NCI-H1092 (cell line): Measurements from ENCODE around the gene MARCHF3.

Experiments used
- DNase-seq: peaks from one replicate; lab custom pipeline; 2025; lab: John Stamatoyannopoulos, UW

Gene MARCHF3

GRCh38 chr5:126982926-126983873 lies 47.2 kb downstream of the MARCHF3 start:
- DNase-seq = no peak

DNA sequence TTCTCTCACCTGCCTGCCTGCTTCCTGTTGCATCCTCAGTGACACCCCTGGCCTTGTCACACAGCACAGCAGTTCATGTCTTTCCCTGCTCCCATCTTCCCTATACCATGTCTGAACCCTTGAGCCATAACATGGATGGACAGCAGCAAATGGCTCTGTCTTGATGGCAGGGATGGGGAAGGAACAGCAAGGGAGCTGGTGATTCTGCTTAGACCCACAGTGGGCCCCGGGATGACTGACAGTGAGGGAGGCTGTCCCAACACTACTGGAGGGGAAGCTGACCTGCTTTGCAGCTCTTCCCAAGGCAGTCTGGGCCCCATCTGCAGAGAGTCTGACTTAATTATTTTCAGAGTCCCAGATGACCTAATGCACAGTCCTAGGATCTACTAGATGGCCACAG lies 48.2 kb downstream of the MARCHF3 start:
- DNase-seq = no peak

DNA sequence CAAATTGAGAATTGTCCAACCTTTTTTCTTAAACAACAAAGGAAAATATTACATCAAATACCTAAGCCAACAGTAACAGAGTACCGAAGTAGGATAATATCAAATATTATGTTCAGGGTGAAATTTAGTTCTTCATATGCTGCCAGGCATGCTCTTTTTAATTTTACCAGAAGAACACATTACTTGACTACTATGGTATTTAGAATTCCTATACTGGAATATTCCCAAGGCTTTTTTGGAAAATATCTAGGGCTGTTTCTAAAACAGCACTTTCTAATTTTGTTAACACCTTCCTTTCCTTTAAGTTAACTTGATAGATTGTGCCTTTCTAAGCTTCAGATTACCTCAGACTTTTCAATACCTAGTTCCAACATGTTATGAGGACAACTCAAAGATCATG lies 48.7 kb downstream of the MARCHF3 start:
- DNase-seq = no peak

DNA sequence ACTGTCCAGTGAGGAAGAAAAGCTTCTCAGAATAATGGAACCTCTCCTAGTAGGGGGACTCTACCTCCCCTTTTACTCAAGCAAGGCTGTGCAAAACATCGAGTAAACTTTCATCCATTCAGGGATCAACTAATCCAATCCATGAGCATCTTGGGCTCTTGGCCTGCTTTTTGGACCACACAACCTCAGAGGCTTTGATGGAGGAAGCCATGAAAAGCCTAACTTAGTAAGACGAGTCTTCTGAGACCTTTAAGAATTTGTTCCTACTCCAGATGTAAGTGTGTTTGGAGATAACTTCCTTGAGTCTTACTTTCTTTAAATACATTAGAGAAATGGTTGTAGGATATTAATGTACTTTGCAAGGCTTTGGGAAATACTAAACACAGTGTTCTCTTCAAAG lies 49.1 kb downstream of the MARCHF3 start:
- DNase-seq = no peak

GRCh38 chr5:126978258-126978657 lies 52.1 kb downstream of the MARCHF3 start:
- no peak for DNase-seq

DNA sequence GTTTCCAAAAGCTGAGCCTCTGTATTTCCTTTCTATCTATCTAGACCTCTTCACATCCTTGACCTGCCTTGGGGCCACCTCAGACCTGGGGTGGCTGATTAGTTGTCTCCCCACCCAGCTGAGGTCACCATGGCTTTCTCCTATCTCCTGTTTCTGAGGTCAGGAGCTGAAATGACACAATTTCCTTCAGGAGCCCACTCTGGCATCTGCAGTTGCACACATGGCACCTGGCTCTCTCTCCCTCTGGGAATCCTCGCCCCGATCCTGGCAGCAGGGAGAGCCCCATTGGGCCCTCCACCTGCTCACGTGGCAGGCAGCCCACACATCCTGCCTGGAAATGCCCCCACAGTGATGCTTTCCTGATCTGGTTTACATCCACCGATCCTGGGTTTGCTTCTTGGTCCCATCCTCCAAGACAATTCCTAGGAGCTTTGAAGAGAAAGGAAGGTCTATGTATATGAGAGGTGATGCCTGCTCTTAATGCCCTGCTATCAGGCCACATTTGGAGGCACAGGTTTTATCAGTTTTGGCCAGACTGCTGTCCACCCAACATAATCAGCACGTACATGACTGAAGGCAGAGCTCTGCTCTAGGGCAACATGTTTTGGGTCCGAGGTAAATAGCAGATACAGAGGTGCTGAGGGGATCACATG lies 53.7 kb downstream of the MARCHF3 start:
- no peak for DNase-seq

GRCh38 chr5:126975796-126976195 lies 54.6 kb downstream of the MARCHF3 start:
- no peak for DNase-seq

DNA sequence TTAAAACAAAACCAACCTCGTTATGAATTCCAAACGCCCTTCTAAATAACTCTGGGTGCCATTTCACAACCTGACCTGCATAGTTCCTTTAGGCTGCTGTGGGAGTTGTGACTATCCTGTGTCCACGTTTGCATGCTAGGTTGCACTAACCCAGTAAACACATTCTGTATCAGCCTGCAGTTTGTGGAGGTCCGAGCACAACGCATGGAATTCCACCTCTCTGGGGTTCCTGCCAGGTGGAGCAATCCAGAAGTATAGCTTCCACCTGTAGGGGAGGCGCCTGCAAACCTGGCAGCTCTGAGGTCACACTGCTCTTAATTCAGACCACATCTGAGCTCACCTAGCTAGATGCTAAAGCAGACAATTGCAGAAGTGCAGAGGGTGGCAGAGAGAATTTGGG lies 57.2 kb downstream of the MARCHF3 start:
- DNase-seq = no peak

DNA sequence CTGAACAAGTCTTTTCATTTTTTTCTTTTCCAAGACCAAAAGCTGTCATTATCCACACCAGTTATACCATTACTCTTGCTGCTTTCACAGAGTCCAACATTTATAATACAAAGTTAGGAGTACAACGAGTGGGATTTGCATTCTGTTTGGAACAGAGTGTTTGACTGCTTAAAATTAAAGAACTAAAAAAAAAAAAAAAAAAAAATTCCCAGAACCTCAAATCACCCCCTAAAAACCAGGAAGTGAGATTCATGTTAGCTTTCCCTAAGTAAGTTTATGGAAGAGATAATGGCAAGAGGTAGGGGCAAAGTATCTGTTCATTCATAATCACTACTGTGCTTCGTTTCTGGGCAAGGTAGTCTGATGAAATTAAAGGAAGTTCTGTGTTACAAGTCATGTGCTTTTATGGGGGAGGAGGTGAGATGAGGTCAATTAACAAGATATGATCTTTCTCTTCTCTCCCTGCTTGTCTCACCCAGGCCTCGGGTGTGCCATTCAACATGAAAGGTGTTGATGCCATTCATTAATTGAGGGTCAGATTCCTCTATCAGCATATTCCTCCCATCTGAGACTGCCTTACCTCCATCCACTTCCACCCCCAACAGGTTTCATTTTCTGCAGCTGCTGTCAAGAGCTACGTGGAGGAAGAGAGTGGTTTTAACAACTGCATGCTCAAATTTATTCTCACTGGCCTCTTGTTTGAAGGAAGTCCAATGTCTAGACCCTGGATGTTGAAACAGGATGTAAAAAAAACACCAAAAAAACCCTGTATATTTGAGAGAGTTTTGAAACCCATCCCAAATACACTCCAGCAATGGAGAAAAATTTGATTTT lies 58.1 kb downstream of the MARCHF3 start:
- DNase-seq = no peak

GRCh38 chr5:126971455-126972031 lies 58.8 kb downstream of the MARCHF3 start:
- DNase-seq = no peak

- no peak for DNase-seq
Measured at GRCh38 chr5:126970517-126971017, 59.8 kb downstream of the MARCHF3 start.

- no peak for DNase-seq
Measured at GRCh38 chr5:126969548-126969947, 60.8 kb downstream of the MARCHF3 start.

- no peak for DNase-seq
Measured at GRCh38 chr5:126967808-126968466, 62.4 kb downstream of the MARCHF3 start.

GRCh38 chr5:126965487-126965886 lies 64.9 kb downstream of the MARCHF3 start:
- no peak for DNase-seq

- DNase-seq = no peak
Measured at GRCh38 chr5:126965061-126965475, 65.3 kb downstream of the MARCHF3 start.

GRCh38 chr5:126963822-126964375 lies 66.5 kb downstream of the MARCHF3 start:
- DNase-seq = no peak

- DNase-seq = no peak
Measured at GRCh38 chr5:126961702-126962101, 68.7 kb downstream of the MARCHF3 start.

GRCh38 chr5:126961128-126961527 lies 69.2 kb downstream of the MARCHF3 start:
- DNase-seq = no peak

- no peak for DNase-seq
Measured at GRCh38 chr5:126959188-126959587, 71.2 kb downstream of the MARCHF3 start.

DNA sequence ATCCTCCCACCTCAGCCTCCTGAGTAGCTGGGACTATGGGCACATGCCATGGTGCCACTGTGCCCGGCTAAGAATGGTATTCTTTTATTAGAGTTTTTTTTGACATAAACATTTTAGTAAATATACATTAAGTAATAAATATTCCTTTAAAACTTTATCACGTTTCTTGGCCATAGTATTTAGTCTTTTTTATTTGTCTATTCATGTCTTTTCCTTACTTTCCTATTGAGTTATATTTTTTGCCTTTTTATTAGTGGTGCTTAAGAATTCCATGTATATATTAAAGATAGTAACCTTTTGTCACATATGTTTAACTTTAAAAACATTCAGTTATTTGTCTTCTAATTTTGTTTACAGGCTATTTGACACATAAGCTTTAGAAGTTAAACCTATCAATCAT lies 73.4 kb downstream of the MARCHF3 start:
- DNase-seq = no peak

- no peak for DNase-seq
Measured at GRCh38 chr5:126954981-126955380, 75.4 kb downstream of the MARCHF3 start.
